ENCODE results near the gene AQP12A. TPM values are rescaled to one million over a fixed set of nuclear protein-coding genes. Genes with fewer than 3 reads are reported as not detected.

AQP12A gene
- total RNA-seq, 2 experiments from 2014 or later: not detected

GRCh38 chr2:240644859-240645301, 46.8 kb upstream of the AQP12A start:
- intact Hi-C loops (cut with DNase I, micrococcal nuclease): no loop called here
- CTCF ChIA-PET: no interaction called here
- Mint-ChIP-seq H3K36me3 (ENCODE audit: low read depth) (no peaks in the 10 kb centered on the region), H3K4me1 (ENCODE audit: low read depth) (no peaks in the 10 kb centered on the region), H3K9me3 (no peaks in the 10 kb centered on the region), H3K27me3 (peaks cover 10% of the 10 kb centered on the region), H3K27ac (no peak overlapping the region), H3K4me3 (no peak overlapping the region)
- TF ChIP-seq CTCF (IDR thresholded peaks at IDR 0.05): no peak
- Histone ChIP-seq H3K36me3 (ENCODE audit: insufficient read depth, low read length) (no peaks in the 10 kb centered on the region), H3K27ac (ENCODE audit: low read depth in 1 of 2, low read length in 2 of 2) (no peak overlapping the region), H3K27me3 (ENCODE audit: control insufficient read depth in 1 of 2, insufficient read depth in 2 of 2, low read length in 2 of 2) (peaks cover 0 to 6% of the 10 kb centered on the region in 2 experiments), H3K4me1 (ENCODE audit: insufficient read depth, low read length) (peaks cover 19% of the 10 kb centered on the region), H3K9me3 (ENCODE audit: control insufficient read depth in 1 of 2, insufficient read depth in 1 of 2, low read length in 2 of 2) (peaks cover 0 to 8% of the 10 kb centered on the region in 2 experiments), H3K4me3 (ENCODE audit: low read length) (no peak overlapping the region)
- no peak for ATAC-seq (ENCODE audit: poor library complexity)
- POLR2A ChIA-PET: no interaction called here
- DNase-seq: peak in 1 of 14 experiments; percentile 37

- H3K27ac Mint-ChIP-seq: no peak overlapping the region
- DNase-seq: peak in 1 of 14 experiments; percentile 7
These were observed 46.3 kb upstream of the AQP12A start for GRCh38 chr2:240645346-240645745.

GRCh38 chr2:240645801-240646175, 45.9 kb upstream of the AQP12A start:
- no peak overlapping the region for H3K27ac ChIP-seq (ENCODE audit: low read depth in 1 of 2, low read length in 2 of 2)
- ATAC-seq (ENCODE audit: poor library complexity) (peak; percentile 21), DNase-seq (no peak)
- H3K36me3 ChIP-seq (ENCODE audit: insufficient read depth, low read length): no peaks in the 10 kb centered on the region
- CTCF ChIA-PET: no interaction called here
- Mint-ChIP-seq H3K27me3 (peaks cover 15% of the 10 kb centered on the region), H3K4me1 (ENCODE audit: low read depth) (no peaks in the 10 kb centered on the region), H3K36me3 (ENCODE audit: low read depth) (no peaks in the 10 kb centered on the region), H3K27ac (no peak overlapping the region), H3K4me3 (no peak overlapping the region), H3K9me3 (no peaks in the 10 kb centered on the region)
- no peak for TF ChIP-seq CTCF (IDR thresholded peaks at IDR 0.05)
- peaks cover 19% of the 10 kb centered on the region for H3K4me1 ChIP-seq (ENCODE audit: insufficient read depth, low read length)
- intact Hi-C loops (cut with DNase I, micrococcal nuclease): no loop called here
- POLR2A ChIA-PET: no interaction called here
- H3K4me3 ChIP-seq (ENCODE audit: low read length): no peak overlapping the region
- H3K9me3 ChIP-seq (ENCODE audit: control insufficient read depth in 1 of 2, insufficient read depth in 1 of 2, low read length in 2 of 2): peaks cover 0 to 3% of the 10 kb centered on the region in 2 experiments
- H3K27me3 ChIP-seq (ENCODE audit: control insufficient read depth in 1 of 2, insufficient read depth in 2 of 2, low read length in 2 of 2): peaks cover 0 to 10% of the 10 kb centered on the region in 2 experiments

More at GRCh38 chr2:240645346-240645745, 46.3 kb upstream of the AQP12A start:
- peaks cover 0 to 6% of the 10 kb centered on the region in 2 experiments for H3K27me3 ChIP-seq (ENCODE audit: control insufficient read depth in 1 of 2, insufficient read depth in 2 of 2, low read length in 2 of 2)
- H3K27ac ChIP-seq (ENCODE audit: low read depth in 1 of 2, low read length in 2 of 2): no peak overlapping the region
- Mint-ChIP-seq H3K4me3 (no peak overlapping the region), H3K36me3 (ENCODE audit: low read depth) (no peaks in the 10 kb centered on the region), H3K4me1 (ENCODE audit: low read depth) (no peaks in the 10 kb centered on the region), H3K9me3 (no peaks in the 10 kb centered on the region), H3K27me3 (peaks cover 13% of the 10 kb centered on the region)
- no peak overlapping the region for H3K4me3 ChIP-seq (ENCODE audit: low read length)
- ChIA-PET CTCF (no interaction called here), POLR2A (no interaction called here)
- intact Hi-C loops (cut with DNase I, micrococcal nuclease): no loop called here
- no peaks in the 10 kb centered on the region for H3K36me3 ChIP-seq (ENCODE audit: insufficient read depth, low read length)
- no peak for ATAC-seq (ENCODE audit: poor library complexity)
- peaks cover 0 to 3% of the 10 kb centered on the region in 2 experiments for H3K9me3 ChIP-seq (ENCODE audit: control insufficient read depth in 1 of 2, insufficient read depth in 1 of 2, low read length in 2 of 2)
- no peak for TF ChIP-seq CTCF (IDR thresholded peaks at IDR 0.05)
- peaks cover 19% of the 10 kb centered on the region for H3K4me1 ChIP-seq (ENCODE audit: insufficient read depth, low read length)
